Measurements from ENCODE around the gene WDR91.

WDR91 gene

DNA sequence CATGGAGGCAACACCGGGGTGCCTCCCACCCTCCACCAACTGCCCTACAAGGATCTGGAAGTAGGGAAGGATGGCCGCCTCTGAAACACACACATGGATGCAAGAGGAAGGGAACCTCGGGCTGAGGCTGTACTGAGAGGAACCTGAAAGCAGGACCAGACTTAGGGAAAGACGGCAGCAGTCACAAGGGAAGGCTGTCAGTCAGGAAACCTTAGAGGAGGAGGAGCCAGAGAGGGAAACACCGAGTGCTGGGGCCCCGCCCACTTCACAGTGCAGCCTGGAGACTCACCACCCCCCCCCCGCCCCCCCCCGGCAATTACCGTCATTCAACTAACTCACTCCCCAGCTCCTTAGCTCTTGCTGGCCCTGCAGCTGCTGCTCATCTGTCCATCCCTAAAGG, 43.3 kb downstream of the WDR91 start:
- no peak for TF ChIP-seq JUND (IDR thresholded peaks at IDR 0.05; ENCODE audit: low read depth)
- in situ Hi-C loops (cut with HindIII; ENCODE audit: low pct_unique_long_range_greater_than_20kb, low sequenced_read_pairs), result no loop called here
- no peak for DNase-seq (ENCODE audit: low read depth in 1 of 2, low spot score in 1 of 2)

DNA sequence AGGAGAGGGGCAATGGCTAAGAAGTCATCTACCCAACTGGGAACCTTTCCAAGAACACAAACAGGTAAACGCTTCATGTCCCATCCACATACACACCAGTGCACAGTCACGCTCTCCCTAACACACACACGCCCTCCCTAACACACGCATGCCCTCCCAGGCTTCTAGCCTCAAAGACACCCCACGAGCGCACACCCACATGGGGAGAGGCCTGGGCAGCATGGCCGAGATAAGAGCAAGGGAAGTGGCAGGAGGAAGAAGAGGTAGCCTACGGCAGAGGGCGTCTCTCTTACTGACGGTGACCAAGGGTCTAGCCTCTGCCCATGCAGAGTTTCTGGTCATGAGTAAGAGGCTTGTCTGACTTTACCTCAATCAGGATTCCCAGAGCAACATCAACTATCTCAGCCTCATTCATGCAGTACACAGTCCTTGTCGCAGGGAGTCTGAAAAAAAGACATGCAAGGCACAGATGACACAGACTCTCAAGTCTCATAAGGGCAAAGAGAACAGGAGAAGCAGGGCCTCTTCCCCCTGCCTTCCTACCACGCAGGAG, 43.9 kb downstream of the WDR91 start:
- DNase-seq (ENCODE audit: low read depth in 1 of 2, low spot score in 1 of 2), result no peak
- in situ Hi-C loops (cut with HindIII; ENCODE audit: low pct_unique_long_range_greater_than_20kb, low sequenced_read_pairs), result no loop called here
- TF ChIP-seq JUND (IDR thresholded peaks at IDR 0.05; ENCODE audit: low read depth), result no peak

DNA sequence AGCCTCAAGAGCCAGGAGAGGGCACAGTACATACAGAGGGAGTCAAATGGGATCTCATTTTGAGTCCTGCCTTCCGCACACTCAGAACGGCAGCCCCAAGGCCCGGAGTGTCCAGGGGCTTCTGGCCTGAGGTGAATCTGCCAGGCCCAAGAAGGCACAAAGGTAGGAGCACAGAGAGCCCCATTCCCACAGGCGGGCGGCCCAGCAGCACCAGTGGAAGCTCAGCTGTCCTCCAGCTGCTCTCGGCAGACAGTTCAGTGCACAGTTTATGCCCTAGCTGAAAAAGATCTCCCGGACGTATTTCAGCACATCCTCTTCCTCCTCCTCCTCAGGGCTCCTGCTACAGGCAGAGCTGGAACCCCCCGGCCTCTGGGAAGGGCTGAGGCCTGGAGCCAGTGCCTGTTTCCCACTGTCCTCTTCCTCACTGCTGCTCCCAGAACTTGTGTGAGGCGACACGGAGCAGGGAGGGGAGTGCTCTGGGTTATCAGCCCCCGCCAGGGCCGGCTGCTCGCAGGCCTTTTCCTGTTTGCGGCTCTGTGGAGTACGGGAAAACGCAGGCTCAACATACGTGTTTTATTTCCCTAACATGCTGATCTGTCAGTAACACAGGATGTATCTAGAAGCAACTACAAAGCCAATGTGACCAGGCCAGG, 44.9 kb downstream of the WDR91 start:
- DNase-seq (ENCODE audit: low read depth in 1 of 2, low spot score in 1 of 2), result no peak
- no peak for TF ChIP-seq JUND (IDR thresholded peaks at IDR 0.05; ENCODE audit: low read depth)
- in situ Hi-C loops (cut with HindIII; ENCODE audit: low pct_unique_long_range_greater_than_20kb, low sequenced_read_pairs), result no loop called here

DNA sequence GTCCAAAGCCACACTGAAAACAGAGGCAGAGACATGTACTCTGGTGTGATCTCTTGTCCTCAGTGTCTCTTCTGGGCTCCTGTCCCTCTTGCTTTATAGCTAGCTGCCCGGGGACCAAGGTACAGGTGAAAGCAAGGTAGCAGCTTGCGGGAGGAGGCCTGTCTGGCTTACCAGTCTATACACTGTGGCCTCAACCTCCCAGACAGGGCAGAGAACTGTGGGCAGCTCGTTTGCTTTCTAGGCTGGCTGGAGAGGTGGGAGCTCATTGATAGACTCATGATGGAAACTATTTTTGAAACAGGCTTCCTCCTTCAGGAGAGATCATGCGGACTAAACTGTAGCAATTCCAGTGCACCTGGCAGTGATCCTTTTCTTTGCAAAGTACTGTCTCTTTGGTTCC, 45.5 kb downstream of the WDR91 start:
- in situ Hi-C loops (cut with HindIII; ENCODE audit: low pct_unique_long_range_greater_than_20kb, low sequenced_read_pairs), result no loop called here
- DNase-seq (ENCODE audit: low read depth in 1 of 2, low spot score in 1 of 2), result no peak
- no peak for TF ChIP-seq JUND (IDR thresholded peaks at IDR 0.05; ENCODE audit: low read depth)

DNA sequence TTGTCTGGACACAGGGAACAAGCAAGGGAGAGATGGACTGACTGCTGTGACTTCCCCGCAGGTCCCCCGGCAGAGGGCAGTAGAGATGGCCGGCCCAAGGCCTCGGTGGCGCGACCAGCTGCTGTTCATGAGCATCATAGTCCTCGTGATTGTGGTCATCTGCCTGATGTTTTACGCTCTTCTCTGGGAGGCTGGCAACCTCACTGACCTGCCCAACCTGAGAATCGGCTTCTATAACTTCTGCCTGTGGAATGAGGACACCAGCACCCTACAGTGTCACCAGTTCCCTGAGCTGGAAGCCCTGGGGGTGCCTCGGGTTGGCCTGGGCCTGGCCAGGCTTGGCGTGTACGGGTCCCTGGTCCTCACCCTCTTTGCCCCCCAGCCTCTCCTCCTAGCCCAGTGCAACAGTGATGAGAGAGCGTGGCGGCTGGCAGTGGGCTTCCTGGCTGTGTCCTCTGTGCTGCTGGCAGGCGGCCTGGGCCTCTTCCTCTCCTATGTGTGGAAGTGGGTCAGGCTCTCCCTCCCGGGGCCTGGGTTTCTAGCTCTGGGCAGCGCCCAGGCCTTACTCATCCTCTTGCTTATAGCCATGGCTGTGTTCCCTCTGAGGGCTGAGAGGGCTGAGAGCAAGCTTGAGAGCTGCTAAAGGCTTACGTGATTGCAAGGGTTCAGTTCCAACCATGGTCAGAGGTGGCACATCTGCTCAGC, 46.8 kb downstream of the WDR91 start:
- DNase-seq (ENCODE audit: low read depth in 1 of 2, low spot score in 1 of 2), result peak in 1 of 2 experiments; percentile 42
- in situ Hi-C loops (cut with HindIII; ENCODE audit: low pct_unique_long_range_greater_than_20kb, low sequenced_read_pairs), result no loop called here
- no peak for TF ChIP-seq JUND (IDR thresholded peaks at IDR 0.05; ENCODE audit: low read depth)

DNA sequence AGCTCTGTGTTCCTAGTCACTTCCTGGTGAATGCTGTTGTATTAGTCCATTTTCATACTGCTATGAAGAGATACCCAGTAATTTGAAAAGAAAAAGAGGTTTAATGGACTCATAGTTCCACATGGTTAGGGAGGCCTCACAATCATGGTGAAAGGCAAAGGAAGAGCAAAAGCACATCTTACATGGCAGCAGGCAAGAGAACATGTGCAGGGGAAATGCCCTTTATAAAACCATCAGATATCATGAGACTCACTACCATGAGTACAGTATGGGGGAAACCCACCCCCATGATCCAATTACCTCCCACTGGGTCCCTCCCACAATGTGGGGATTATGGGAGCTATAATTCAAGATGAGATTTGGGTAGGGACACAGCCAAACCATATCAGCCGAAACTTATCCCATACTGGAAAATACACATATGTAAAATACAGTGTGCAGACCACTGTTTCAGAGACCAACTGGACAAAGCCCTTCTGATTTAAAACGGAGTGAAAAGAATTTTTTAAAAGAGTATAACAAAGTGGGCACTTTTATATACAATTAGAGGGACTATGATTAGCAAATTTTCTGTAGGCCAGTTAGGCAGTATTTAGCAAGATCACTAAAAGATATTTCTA, 48.8 kb downstream of the WDR91 start:
- TF ChIP-seq JUND (IDR thresholded peaks at IDR 0.05; ENCODE audit: low read depth), result no peak
- in situ Hi-C loops (cut with HindIII; ENCODE audit: low pct_unique_long_range_greater_than_20kb, low sequenced_read_pairs), result no loop called here
- DNase-seq (ENCODE audit: low read depth in 1 of 2, low spot score in 1 of 2), result no peak

DNA sequence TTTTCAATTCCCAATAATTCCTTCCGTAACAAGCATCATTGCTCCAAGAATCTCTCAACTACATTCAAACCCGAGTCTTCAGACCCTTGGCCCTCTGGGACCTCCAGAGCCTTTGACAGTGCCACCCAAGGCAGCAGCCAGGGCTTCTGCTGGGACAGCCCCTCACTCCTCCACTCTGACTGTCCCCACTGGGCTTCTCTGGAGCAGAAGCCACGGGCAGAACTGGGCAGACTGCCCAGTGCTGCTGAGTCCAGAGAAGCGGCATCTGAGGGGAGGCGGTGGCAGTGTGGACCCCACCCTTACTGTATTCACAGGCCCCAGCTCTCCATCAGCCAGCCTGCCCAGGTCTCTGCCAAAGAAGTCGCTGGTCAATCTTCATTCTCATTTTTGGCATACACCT, 49.7 kb downstream of the WDR91 start:
- TF ChIP-seq JUND (IDR thresholded peaks at IDR 0.05; ENCODE audit: low read depth), result no peak
- in situ Hi-C loops (cut with HindIII; ENCODE audit: low pct_unique_long_range_greater_than_20kb, low sequenced_read_pairs), result no loop called here
- DNase-seq (ENCODE audit: low read depth in 1 of 2, low spot score in 1 of 2), result no peak

DNA sequence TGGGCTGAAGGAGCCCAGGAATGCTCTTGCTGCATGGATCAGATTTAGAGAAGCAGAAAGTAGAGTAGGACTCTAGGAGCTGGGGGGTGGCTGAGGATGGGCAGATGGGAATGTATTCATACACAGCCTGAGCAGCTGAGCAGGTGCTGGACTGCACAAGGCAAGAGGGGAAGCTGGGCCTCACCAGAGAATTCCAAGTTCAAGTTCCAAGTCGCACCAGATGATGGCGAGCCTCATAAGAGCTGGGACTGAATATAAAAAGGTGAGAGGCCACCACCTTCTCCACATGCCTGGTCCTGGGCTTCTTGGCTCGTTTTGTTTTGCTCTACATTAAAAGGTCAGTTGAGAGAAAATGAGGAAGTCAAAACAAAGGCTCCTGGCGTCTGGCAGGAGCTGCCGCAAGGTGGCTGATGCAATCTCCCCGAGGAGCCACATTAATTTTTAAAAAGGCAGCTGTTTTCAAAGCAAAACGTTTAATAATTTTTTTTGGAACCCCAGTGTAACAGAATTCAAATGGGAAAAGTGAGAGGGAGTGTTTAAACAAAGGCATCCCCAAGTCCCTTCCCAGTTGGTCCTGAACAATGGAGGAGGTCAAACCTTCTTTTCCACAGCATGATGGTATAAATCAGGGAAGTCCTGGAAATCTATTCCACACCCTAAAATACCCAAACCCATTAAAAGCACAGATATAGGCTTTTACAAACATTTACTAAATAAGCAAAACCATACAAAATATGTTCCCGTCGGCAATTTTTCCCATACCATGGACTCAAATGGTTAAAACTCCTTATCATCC, 50.3 kb downstream of the WDR91 start:
- in situ Hi-C loops (cut with HindIII; ENCODE audit: low pct_unique_long_range_greater_than_20kb, low sequenced_read_pairs), result no loop called here

DNA sequence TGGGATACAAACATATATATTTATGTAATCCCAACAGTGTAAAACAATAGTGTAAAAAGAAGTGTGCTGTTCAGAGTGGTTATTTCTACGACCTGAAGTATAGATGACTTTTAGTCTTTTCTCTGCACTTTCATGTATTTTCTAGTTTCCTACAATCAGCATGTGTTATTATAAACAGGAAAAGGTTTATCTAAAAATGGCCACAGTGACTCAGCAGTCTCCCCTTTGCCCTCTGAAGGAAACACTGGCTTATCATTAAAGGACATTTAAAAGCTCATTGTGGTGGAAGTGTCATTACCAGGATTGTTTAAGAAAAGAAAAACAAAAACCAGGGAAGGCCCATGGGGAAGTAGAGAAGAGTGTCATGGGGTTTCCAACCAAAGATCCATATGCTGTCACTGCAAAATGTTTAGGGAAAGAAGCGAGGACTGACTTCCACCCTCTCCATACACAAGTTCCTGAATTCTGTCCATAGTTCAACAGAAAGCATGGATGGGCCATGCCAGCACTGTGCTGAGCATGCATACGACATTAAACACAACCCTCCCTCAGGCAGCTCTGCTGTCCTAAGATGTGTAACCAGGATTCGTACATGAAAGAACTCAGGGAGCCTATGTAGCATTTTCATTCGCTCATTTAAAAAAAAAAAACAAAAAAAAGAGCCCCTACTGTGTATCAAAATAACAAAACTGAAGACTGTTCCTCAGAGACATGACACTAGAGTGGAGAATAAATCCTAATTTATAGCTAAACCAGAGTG, 51.0 kb downstream of the WDR91 start:
- in situ Hi-C loops (cut with HindIII; ENCODE audit: low pct_unique_long_range_greater_than_20kb, low sequenced_read_pairs), result no loop called here
- no peak for DNase-seq (ENCODE audit: low read depth in 1 of 2, low spot score in 1 of 2)
- no peak for TF ChIP-seq JUND (IDR thresholded peaks at IDR 0.05; ENCODE audit: low read depth)

More for the DNA sequence above, 50.3 kb downstream of the WDR91 start:
- no peak for DNase-seq (ENCODE audit: low read depth in 1 of 2, low spot score in 1 of 2)
- no peak for TF ChIP-seq JUND (IDR thresholded peaks at IDR 0.05; ENCODE audit: low read depth)

DNA sequence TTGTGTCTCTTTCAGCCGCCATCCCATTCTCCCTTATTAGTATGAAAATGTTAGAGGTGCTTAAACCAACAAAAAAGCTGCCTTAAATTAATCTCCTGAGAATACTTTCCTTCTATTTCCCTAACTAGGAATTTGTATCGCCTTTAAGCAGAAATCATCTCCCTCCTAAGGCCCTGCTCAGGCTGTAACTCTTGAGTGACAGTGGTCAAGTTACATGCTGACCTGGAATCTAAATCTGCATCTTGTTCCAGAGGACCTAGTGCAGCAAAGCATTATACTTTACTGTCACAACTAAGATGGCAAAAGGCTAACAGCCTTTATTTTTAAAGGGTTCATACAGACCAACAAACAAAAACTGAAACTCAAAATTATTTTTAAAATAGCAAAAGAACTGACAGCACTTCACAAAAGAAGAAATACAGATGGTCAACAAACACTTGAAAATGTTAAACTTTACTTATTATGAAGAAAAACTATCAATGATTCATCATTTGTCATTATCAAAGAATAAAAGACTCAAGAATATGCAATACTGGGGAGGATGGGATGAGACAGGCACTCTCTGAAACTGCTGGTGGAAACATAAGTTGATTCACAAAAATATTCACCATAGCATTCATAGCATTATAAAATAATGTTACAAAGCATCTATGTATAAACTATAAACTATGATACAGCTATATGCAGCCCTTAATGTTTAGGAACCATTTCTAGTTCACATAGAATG, 51.8 kb downstream of the WDR91 start:
- in situ Hi-C loops (cut with HindIII; ENCODE audit: low pct_unique_long_range_greater_than_20kb, low sequenced_read_pairs), result no loop called here
- DNase-seq (ENCODE audit: low read depth in 1 of 2, low spot score in 1 of 2), result no peak
- TF ChIP-seq JUND (IDR thresholded peaks at IDR 0.05; ENCODE audit: low read depth), result no peak

DNA sequence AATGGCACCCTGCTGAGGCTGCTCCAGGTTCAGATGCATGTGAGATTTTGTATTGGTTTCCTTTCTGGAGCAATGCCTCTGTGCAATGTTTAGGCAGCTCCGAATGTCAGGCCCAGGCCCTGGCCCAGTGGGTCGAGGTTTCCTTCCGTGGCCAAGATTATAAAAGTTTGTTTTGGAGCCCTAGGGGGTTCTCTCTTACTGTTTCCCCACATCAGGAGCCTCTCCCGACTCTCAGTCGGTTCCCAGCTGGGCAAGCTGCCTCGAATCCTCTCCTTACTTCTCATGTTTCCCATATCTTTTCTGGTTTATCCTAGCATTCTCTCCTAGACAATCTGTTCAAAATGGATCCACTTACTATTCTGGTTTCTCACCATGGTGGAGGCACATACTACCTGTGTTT, 52.5 kb downstream of the WDR91 start:
- TF ChIP-seq JUND (IDR thresholded peaks at IDR 0.05; ENCODE audit: low read depth), result no peak
- in situ Hi-C loops (cut with HindIII; ENCODE audit: low pct_unique_long_range_greater_than_20kb, low sequenced_read_pairs), result no loop called here

More for the DNA sequence above, 52.5 kb downstream of the WDR91 start:
- DNase-seq (ENCODE audit: low read depth in 1 of 2, low spot score in 1 of 2), result no peak
